Naive thymus-derived CD4-positive, alpha-beta T cell (primary cell): ENCODE data around the gene MEOX1. TPM values are rescaled to one million over a fixed set of nuclear protein-coding genes. Genes with fewer than 3 reads are reported as not detected.

Experiments
- ATAC-seq: fragments of 150-1000 bp; cut with Tn5 transposase; 2 replicates; pipeline ENCODE4 v1.10.0; 2021; ENCODE audit warnings: mild to moderate bottlenecking, moderate library complexity
- CTCF ChIA-PET: fragments of 350-600 bp; sonication (Branson Sonifier 250); formaldehyde crosslinking; loops from one replicate; lab custom pipeline; 2021; ENCODE audit warnings: antibody characterized with exemption; lab: Charles Lee
- POLR2A ChIA-PET: fragments of 350-600 bp; sonication (Branson Sonifier 250); formaldehyde crosslinking; loops from one replicate; lab custom pipeline; 2021; ENCODE audit warnings: antibody characterized with exemption, inconsistent platforms; lab: Charles Lee
- DNase-seq, 9 donors: peaks; one replicate each; pipeline versions ENCODE4 v3.0.0 to v3.0.0-alpha.2; 2020 to 2022; ENCODE audit warnings: mixed read lengths in 1 of 9
- H3K27ac ChIP-seq: one replicate; pipeline ENCODE4 v1.7.0; 2013; ENCODE audit warnings: mild to moderate bottlenecking, low read depth, low read length, moderate library complexity
- H3K27me3 ChIP-seq, 2 donors: one replicate each; pipeline ENCODE4 v1.7.0; 2013; ENCODE audit warnings: low read length in 2 of 2, mild to moderate bottlenecking in 2 of 2, moderate library complexity in 2 of 2; ENCODE audit not compliant: control insufficient read depth in 2 of 2, insufficient read depth in 2 of 2
- H3K36me3 ChIP-seq, 3 experiments: 1 replicate in 2 of 3; 2 replicates in 1 of 3; pipeline ENCODE4 v1.7.0; 2013; ENCODE audit warnings: low read length in 3 of 3, mild to moderate bottlenecking in 3 of 3, moderate library complexity in 1 of 3; ENCODE audit not compliant: insufficient read depth in 3 of 3, control insufficient read depth in 2 of 3
- H3K4me1 ChIP-seq, 2 donors: one replicate each; pipeline ENCODE4 v1.7.0; 2013; ENCODE audit warnings: low read length in 2 of 2, mild to moderate bottlenecking in 2 of 2, moderate library complexity in 1 of 2; ENCODE audit not compliant: control insufficient read depth in 2 of 2, insufficient read depth in 2 of 2
- H3K4me3 ChIP-seq: 2 replicates; pipeline ENCODE4 v1.7.0; 2013; ENCODE audit warnings: mild to moderate bottlenecking, low read length
- H3K9me3 ChIP-seq, 3 experiments: 1 replicate in 2 of 3; 2 replicates in 1 of 3; pipeline ENCODE4 v1.7.0; 2013; ENCODE audit warnings: low read length in 3 of 3; ENCODE audit not compliant: control insufficient read depth in 2 of 3
- H3K27ac Mint-ChIP-seq, 9 donors: one replicate each; pipeline ENCODE4 v1.8.0; 2020 to 2022; ENCODE audit warnings: mixed read lengths in 9 of 9, mild to moderate bottlenecking in 8 of 9, moderate library complexity in 5 of 9, inconsistent platforms in 2 of 9
- H3K27me3 Mint-ChIP-seq, 5 donors: one replicate each; pipeline ENCODE4 v1.8.0; 2021 to 2022; ENCODE audit warnings: mixed read lengths in 5 of 5, mild to moderate bottlenecking in 1 of 5
- H3K36me3 Mint-ChIP-seq, 5 donors: one replicate each; pipeline ENCODE4 v1.8.0; 2020 to 2022; ENCODE audit warnings: mixed read lengths in 5 of 5, mild to moderate bottlenecking in 3 of 5, inconsistent platforms in 1 of 5
- H3K4me1 Mint-ChIP-seq, 7 donors: one replicate each; pipeline ENCODE4 v1.8.0; 2020 to 2022; ENCODE audit warnings: mixed read lengths in 7 of 7, mild to moderate bottlenecking in 3 of 7, inconsistent platforms in 1 of 7
- H3K4me3 Mint-ChIP-seq, 10 donors: one replicate each; pipeline ENCODE4 v1.8.0; 2020 to 2022; ENCODE audit warnings: mild to moderate bottlenecking in 10 of 10, mixed read lengths in 10 of 10, moderate library complexity in 6 of 10, inconsistent platforms in 2 of 10
- H3K9me3 Mint-ChIP-seq, 11 donors: one replicate each; pipeline ENCODE4 v1.8.0; 2020 to 2022; ENCODE audit warnings: mixed read lengths in 11 of 11, mild to moderate bottlenecking in 4 of 11, inconsistent platforms in 1 of 11, moderate library complexity in 1 of 11
- intact Hi-C, 2 donors: fragments of 100-400 bp; cut with micrococcal nuclease; formaldehyde crosslinking; loops; one replicate each; pipeline ENCODE4 v1.15.1; 2023
- polyA plus RNA-seq, 2 donors: library from polyadenylated mRNA; unstranded; fragments of 300-500 nt; fragmentation: Illumina TruSeq; gene quantifications; one replicate each; pipeline ENCODE4 v1.2.3, GENCODE V29; 2021
- total RNA-seq, 6 experiments: library from RNA in 5 of 6; stranded (reverse) in 5 of 6; gene quantifications; 1 replicate in 5 of 6; 2 replicates in 1 of 6; pipeline ENCODE4 v1.2.3 and lab custom pipeline; 2021 to 2026

Gene MEOX1
- total RNA-seq (1 to 10 TPM in 1 of 5 experiments, under 1 TPM in 4; 0.37 to 2.5 (median 0.54) TPM), polyA plus RNA-seq (1 to 10 TPM in 1 of 2 donors, under 1 TPM in 1; 0.40 to 1.5 TPM), total RNA-seq (lab: John Stamatoyannopoulos, UW) (0.81 reads per million)

DNA sequence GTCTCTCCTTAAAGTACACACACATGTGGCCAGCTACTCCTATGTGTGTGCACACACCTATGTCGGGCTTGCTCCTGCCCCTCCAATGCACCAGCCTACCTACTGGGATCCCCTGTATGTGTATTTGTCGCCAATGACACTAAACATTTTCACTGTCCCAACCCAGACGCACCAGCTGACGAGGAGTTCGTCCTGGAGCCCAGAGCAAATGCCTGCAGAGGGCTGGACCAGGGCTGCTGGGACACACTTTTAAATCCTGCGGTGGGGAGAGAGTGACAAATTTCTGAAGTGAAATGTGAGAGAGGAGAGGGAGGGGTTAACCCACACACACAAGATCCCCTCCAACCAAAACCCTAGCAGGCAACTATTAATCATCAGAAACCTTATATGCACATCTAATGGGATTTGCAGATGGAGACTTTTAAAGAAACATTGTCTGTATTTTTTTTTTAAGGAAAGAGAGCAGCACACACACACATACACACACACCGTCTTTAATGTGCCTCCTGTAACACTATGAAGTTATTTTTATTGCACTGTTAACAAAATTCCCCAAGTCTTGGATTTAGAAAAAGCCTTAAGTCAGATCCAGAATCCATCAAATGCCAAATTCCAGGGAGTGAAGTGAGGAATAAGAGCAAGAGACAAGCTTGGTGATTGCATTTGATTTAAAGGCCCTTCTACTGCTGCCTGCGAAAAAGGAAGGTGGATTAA lies at the start of gene MEOX1:
Gene MEOX1 (minus strand): TSS at position 224 of the 714 bp plus-strand sequence. CDS start 388 bp downstream, outside the sequence.
- H3K9me3 Mint-ChIP-seq: peaks cover 0 to 1% (median 0%) of the 10 kb centered on the region in 11 donors
- peak within 1 kb of the TSS; percentile 17 to 87 (median 66) for H3K27ac Mint-ChIP-seq
- Histone ChIP-seq H3K4me3 (peak within 1 kb of the TSS; percentile 47), H3K9me3 (no peaks in the 10 kb centered on the region), H3K27me3 (no peaks in the 10 kb centered on the region), H3K36me3 (no peaks in the 10 kb centered on the region), H3K4me1 (peaks cover 13 to 28% of the 10 kb centered on the region in 2 donors), H3K27ac (peak within 1 kb of the TSS; percentile 28)
- peaks cover 11 to 36% (median 26%) of the 10 kb centered on the region in 7 donors for H3K4me1 Mint-ChIP-seq
- no peaks in the 10 kb centered on the region for H3K36me3 Mint-ChIP-seq
- ATAC-seq: no peak
- no peaks in the 10 kb centered on the region for H3K27me3 Mint-ChIP-seq
- intact Hi-C loops: no loop called here
- peak within 1 kb of the TSS in 9 of 10 donors; percentile 21 to 68 (median 56) for H3K4me3 Mint-ChIP-seq
- ChIA-PET POLR2A (interaction anchor here (0.7 kb wide), 2 partner anchors 82 to 1135 kb away, joined by 3 read pairs; no protein-coding TSS in a partner anchor), CTCF (no interaction called here)
- DNase-seq: peak in 1 of 9 donors; percentile 45

DNA sequence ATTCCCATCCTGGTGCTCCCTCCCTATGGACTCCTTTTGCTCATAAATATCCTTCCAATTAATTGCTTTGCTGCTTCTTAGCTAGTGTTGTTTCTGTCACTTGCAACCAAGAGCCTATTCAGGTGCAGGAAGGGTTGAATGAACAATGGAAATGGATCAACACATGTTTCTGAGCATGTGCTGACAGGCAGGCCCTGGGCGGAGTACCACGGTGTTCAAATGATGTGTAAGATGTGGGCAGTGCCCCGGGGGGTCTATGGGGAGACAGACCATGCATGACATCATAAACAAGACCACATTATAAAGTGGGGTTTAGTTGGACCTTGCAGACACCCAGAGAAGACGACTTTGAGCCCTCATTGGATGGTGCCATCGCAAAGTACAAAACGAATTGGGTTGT lies 48.4 kb upstream of the MEOX1 start:
- intact Hi-C loops: no loop called here
- POLR2A ChIA-PET: no interaction called here
- DNase-seq (no peak), ATAC-seq (no peak)
- Histone ChIP-seq H3K4me1 (no peaks in the 10 kb centered on the region), H3K27ac (no peak overlapping the region), H3K27me3 (peaks cover 4 to 11% of the 10 kb centered on the region in 2 donors), H3K4me3 (no peak overlapping the region), H3K9me3 (no peaks in the 10 kb centered on the region), H3K36me3 (no peaks in the 10 kb centered on the region)
- CTCF ChIA-PET: interaction anchor here (0.8 kb wide), 1 partner anchor 19 kb away, joined by 3 read pairs; no protein-coding TSS in a partner anchor
- Mint-ChIP-seq H3K27ac (no peak overlapping the region), H3K36me3 (peaks cover 0 to 6% (median 0%) of the 10 kb centered on the region in 5 donors), H3K4me1 (peaks cover 7 to 16% (median 13%) of the 10 kb centered on the region in 7 donors), H3K27me3 (peaks cover 37 to 74% (median 55%) of the 10 kb centered on the region in 5 donors), H3K9me3 (no peaks in the 10 kb centered on the region), H3K4me3 (no peak overlapping the region)

DNA sequence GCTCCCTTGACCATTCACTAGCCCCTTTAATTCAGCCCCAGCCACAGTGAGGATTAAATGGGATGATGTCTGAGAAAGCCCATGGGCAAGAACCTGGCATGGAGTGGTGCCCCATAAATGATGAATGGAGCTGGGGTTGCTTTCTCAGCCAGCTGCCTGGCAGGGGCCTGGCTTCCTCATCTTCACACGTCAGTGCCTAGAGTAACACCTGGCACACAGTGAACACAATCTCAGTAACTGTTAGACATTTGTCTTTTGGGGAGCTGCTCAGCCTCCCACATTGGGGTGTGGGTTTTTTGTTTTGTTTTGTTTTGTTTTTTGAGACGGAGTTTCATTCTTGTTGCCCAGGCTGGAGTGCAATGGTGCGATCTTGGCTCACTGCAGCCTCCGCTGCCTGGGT lies 47.5 kb upstream of the MEOX1 start:
- peaks cover 2 to 11% of the 10 kb centered on the region in 2 donors for H3K27me3 ChIP-seq
- no peaks in the 10 kb centered on the region for H3K4me1 ChIP-seq
- Mint-ChIP-seq H3K4me1 (peaks cover 3 to 11% (median 9%) of the 10 kb centered on the region in 7 donors), H3K36me3 (peaks cover 0 to 2% (median 0%) of the 10 kb centered on the region in 5 donors), H3K4me3 (no peak overlapping the region), H3K27ac (no peak overlapping the region), H3K27me3 (peaks cover 28 to 65% (median 46%) of the 10 kb centered on the region in 5 donors), H3K9me3 (no peaks in the 10 kb centered on the region)
- POLR2A ChIA-PET: interaction anchor here (0.6 kb wide), 1 partner anchor 302 kb away, joined by 3 read pairs; no protein-coding TSS in a partner anchor
- no peak overlapping the region for H3K4me3 ChIP-seq
- no peak for ATAC-seq
- no peaks in the 10 kb centered on the region for H3K9me3 ChIP-seq
- intact Hi-C loops: no loop called here
- CTCF ChIA-PET: interaction anchor here (0.5 kb wide), 1 partner anchor 62 kb away, joined by 3 read pairs; no protein-coding TSS in a partner anchor
- H3K27ac ChIP-seq: no peak overlapping the region
- no peak for DNase-seq
- no peaks in the 10 kb centered on the region for H3K36me3 ChIP-seq

DNA sequence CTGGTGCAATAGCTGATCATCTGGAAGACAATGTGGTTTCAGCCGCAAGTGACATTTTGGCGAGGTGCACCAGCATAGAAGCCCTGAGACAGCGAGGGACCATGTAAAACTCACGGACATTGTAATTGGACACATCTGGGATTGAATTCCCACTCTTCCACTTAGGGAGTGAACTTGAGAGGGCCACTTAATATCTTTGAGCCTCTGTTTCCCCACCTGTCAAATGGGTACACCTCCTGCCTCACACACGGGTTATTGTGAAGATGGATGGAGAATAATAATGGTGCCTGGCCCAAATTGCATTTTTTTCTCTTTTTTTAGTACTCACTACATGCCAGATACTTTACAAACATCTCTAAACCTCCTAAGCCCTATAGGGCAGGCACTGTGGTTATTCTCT lies 45.5 kb upstream of the MEOX1 start:
- intact Hi-C loops: no loop called here
- Histone ChIP-seq H3K9me3 (no peaks in the 10 kb centered on the region), H3K27ac (no peak overlapping the region), H3K27me3 (peaks cover 0 to 3% of the 10 kb centered on the region in 2 donors), H3K36me3 (no peaks in the 10 kb centered on the region), H3K4me1 (no peaks in the 10 kb centered on the region), H3K4me3 (no peak overlapping the region)
- Mint-ChIP-seq H3K27ac (no peak overlapping the region), H3K4me1 (peaks cover 0 to 3% (median 0%) of the 10 kb centered on the region in 7 donors), H3K36me3 (peaks cover 0 to 4% (median 0%) of the 10 kb centered on the region in 5 donors), H3K9me3 (peaks cover 0 to 3% (median 0%) of the 10 kb centered on the region in 11 donors), H3K27me3 (peaks cover 15 to 55% (median 35%) of the 10 kb centered on the region in 5 donors), H3K4me3 (no peak overlapping the region)
- ChIA-PET POLR2A (no interaction called here), CTCF (no interaction called here)
- ATAC-seq (no peak), DNase-seq (no peak)

DNA sequence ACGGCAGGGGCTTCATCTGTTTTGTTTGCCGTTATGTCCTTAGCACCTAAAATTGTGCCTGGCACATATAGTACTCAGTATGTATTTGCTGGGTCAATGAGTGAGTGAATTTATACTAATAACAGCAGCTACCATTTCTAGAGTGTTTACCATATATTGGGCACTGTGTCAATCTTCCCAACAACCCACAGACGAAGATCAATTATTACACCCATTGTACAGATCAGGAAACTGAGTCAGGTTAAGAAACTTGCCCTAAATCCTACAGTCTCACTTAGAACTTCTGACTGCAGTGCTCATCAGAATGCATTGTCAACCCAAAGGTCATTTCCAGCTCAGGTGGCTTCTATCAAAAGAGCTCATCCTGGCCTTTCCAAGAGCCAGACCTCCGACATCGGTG lies 44.5 kb upstream of the MEOX1 start:
- H3K36me3 ChIP-seq: no peaks in the 10 kb centered on the region
- H3K27ac ChIP-seq: no peak overlapping the region
- Mint-ChIP-seq H3K27ac (peak overlapping the region in 1 of 9 donors; percentile 36), H3K4me1 (peaks cover 0 to 7% (median 3%) of the 10 kb centered on the region in 7 donors), H3K36me3 (peaks cover 0 to 4% (median 0%) of the 10 kb centered on the region in 5 donors), H3K9me3 (peaks cover 0 to 3% (median 0%) of the 10 kb centered on the region in 11 donors), H3K4me3 (no peak overlapping the region), H3K27me3 (peaks cover 15 to 45% (median 31%) of the 10 kb centered on the region in 5 donors)
- no peak overlapping the region for H3K4me3 ChIP-seq
- ATAC-seq: no peak
- no peak for DNase-seq
- intact Hi-C loops: no loop called here
- ChIA-PET POLR2A (no interaction called here), CTCF (interaction anchor here (2.3 kb wide), 1 partner anchor 12 kb away, joined by 8 read pairs; no protein-coding TSS in a partner anchor)
- H3K4me1 ChIP-seq: peaks cover 0 to 4% of the 10 kb centered on the region in 2 donors
- H3K27me3 ChIP-seq: no peaks in the 10 kb centered on the region
- no peaks in the 10 kb centered on the region for H3K9me3 ChIP-seq

DNA sequence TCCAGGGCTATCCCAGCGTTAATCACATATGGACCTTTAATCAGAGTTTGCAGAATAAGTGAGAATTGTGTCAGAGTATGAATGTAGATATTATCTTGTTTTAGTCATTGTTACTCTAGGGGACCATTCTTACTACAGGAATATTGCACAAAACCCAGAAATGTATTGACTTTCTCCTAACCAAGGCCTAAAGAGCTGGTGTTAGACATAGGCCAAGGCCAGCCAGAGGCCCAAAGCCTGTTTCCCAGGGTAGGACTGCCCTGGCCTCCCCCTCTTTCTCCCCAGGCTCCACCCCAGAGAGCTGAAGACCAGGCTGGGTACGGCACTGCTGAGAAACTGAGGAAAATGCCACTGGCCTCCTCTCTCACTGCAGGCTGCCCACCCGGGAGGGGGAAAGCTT lies 41.9 kb upstream of the MEOX1 start:
- no peak overlapping the region for H3K4me3 ChIP-seq
- H3K9me3 ChIP-seq: no peaks in the 10 kb centered on the region
- ATAC-seq (no peak), DNase-seq (no peak)
- Mint-ChIP-seq H3K9me3 (peaks cover 0 to 3% (median 0%) of the 10 kb centered on the region in 11 donors), H3K4me1 (peaks cover 0 to 14% (median 4%) of the 10 kb centered on the region in 7 donors), H3K4me3 (no peak overlapping the region), H3K36me3 (peaks cover 0 to 4% (median 0%) of the 10 kb centered on the region in 5 donors), H3K27me3 (peaks cover 23 to 30% (median 28%) of the 10 kb centered on the region in 5 donors), H3K27ac (no peak overlapping the region)
- H3K36me3 ChIP-seq: no peaks in the 10 kb centered on the region
- ChIA-PET CTCF (no interaction called here), POLR2A (no interaction called here)
- H3K27me3 ChIP-seq: no peaks in the 10 kb centered on the region
- H3K4me1 ChIP-seq: peaks cover 0 to 4% of the 10 kb centered on the region in 2 donors
- intact Hi-C loops: no loop called here
- H3K27ac ChIP-seq: no peak overlapping the region
